ENCODE results near the gene RBL1.
"Not testable (repeated sequence)": the region's sequence is repeated elsewhere in the genome, so short reads cannot be mapped to it uniquely, and the experiment has no call there.

The RBL1 gene

GRCh38 chr20:37095599-37096414 is at the start of gene RBL1:
Gene RBL1, minus strand, starts transcription at chr20:37095997. Its CDS starts 69 bp downstream, at chr20:37095928.
- peak; percentile 84 for DNase-seq (ENCODE audit: low read depth)

GRCh38 chr20:37144856-37145404 is 49.1 kb upstream of the RBL1 start:
- no peak for DNase-seq (ENCODE audit: low read depth)

DNA sequence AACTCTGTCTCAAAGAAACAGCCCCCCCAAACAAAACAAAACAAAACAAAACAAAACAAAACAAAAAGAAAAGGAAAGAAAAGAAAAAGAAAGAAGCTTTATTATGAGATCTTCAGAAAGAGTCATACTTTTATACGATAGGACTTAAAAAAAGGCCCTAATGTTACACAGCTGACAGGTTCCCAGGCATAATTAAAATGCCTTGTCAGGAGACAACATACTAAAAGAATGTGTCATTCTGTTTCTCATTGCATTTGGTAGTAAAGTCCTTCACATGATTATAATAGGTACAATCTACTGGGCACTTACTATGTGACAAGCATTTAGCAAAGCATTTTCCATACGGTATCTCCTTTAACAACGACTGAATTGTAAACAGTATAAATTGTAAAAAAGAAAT is 46.9 kb upstream of the RBL1 start:
- no peak for DNase-seq (ENCODE audit: low read depth)

GRCh38 chr20:37137547-37137946 is 41.8 kb upstream of the RBL1 start:
- DNase-seq (ENCODE audit: low read depth), result no peak

DNA sequence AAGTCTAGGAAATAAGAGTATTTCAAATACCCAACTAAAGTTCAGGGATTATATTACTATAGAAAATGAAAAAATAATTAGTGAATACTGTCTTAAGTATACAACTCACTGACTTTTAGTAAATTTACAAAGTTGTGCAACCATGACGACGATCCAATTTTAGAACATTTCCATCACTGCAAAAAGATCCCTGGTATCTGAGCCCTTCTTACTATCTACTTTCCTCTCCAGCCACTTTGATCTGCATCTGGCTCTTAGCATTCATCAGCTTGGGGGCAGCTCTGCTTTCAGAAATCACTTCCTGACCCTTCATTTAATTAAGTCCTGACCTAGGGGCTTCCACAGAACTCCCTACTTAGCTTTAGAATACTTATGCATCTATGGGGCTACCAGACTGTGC is 38.2 kb upstream of the RBL1 start:
- DNase-seq (ENCODE audit: low read depth), result no peak

DNA sequence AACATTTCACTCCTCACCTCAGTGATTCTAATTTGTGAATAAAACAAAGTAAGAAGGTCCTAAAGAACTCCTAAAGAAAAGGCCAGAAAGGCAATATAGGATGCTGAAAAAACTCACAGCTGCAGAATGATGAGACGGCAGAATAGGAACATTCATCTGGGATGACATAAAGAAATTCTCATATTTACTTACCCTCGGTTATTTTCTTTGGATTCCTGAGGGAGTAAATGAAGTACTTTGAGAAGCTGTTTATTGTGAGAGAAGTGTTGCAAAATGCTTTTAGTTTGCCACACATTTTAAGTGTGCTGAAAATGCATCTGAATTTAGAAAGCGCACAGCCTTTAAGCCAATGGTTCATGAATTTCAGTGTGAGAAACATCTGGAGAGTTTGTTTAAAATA is 35.7 kb upstream of the RBL1 start:
- no peak for DNase-seq (ENCODE audit: low read depth)

GRCh38 chr20:37128803-37129202 is 33.0 kb upstream of the RBL1 start:
- no peak for DNase-seq (ENCODE audit: low read depth)

DNA sequence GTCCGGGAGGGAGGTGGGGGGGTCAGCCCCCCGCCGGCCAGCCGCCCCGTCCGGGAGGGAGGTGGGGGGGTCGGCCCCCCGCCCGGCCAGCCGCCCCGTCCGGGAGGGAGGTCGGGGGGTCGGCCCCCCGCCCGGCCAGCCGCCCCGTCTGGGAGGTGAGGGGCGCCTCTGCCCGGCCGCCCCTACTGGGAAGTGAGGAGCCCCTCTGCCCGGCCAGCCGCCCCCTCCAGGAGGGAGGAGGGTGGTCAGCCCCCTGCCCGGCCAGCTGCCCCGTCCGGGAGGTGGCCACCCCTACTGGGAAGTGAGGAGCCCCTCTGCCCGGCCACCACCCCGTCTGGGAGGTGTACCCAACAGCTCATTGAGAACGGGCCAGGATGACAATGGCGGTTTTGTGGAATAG is 30.5 kb upstream of the RBL1 start:
- DNase-seq (ENCODE audit: low read depth), result not testable (repeated sequence)

GRCh38 chr20:37123441-37123840 is 27.6 kb upstream of the RBL1 start:
- DNase-seq (ENCODE audit: low read depth), result no peak

DNA sequence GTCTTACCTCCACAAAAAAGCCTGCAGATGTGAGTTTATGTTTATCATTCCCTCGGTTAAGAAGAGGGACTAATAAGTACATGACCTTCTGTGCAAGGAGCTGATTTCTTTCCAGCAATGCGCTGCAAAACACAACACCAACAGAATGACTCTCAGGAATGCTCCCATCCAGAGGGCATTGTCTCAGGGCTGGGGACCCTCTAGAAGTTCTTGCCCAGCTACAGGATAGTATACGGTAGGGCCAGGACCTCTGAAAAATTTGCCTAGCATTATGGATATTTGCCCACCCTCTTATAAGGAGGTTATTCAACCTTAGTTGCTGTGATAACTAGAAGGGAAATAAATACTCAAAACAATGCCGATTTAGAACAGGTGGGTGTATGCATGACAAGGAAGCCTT is 24.7 kb upstream of the RBL1 start:
- DNase-seq (ENCODE audit: low read depth), result no peak

GRCh38 chr20:37119356-37120036 is 23.7 kb upstream of the RBL1 start:
- DNase-seq (ENCODE audit: low read depth), result no peak

DNA sequence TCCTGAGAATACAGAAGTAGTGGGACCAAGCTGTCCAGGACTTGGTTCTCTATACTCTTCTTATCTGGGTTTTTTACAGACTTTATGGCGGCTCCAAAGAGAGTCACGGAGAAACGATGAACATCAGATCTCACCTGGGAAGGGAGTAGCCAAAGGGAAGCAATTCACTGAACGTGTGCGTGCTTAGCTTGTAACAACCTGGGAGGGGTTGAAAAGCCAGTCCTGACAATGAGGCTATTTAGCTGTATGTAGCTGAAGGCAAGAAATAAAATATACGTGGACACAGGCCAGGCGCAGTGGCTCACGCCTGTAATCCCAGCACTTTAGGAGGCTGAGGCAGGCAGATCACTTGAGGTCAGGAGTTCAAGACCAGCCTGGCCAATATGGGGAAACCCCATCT is 18.2 kb upstream of the RBL1 start:
- no peak for DNase-seq (ENCODE audit: low read depth)

DNA sequence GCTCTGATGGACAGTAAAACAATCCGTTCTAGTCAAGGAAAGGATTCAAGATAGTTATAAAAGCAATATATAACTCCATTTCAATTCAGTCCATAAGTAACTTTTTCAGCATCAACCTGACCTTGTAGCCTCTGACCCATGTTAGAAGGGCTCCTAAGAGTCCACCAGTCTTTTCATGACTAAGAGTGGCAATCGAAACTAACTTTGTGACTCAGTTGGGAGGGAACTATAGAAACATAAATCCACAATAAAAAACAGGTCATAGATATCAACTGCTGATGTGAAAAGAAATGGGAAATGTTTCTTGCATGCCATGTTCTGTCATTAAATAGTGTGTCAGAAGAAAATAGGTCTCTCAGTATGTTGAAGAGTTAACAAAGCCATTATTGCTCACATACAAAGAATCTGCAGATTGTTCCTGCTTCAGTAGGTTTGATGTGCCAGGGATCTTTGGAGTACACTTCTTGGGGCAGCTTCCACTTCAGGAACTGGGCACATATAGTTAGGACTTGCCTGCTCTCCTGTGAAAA is 16.2 kb upstream of the RBL1 start:
- no peak for DNase-seq (ENCODE audit: low read depth)

DNA sequence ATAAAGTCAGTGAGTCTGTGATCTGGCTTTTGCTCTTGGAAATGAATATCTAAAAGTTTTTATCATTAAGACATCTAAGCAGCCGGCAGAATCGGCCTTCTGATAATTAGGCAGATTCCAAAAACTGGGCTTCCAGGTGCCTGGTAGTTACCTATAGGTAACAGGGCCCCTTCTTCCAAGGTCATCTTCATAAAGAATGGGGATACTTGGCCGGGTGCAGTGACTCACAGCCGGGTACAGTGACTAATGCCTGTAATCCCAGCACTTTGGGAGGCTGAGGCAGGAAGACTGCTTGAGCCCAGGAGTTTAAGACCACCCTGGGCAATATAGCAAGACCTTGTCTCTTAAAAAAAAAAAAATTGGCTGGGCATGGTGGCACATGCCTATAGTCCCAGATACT is 12.9 kb upstream of the RBL1 start:
- no peak for DNase-seq (ENCODE audit: low read depth)

- DNase-seq (ENCODE audit: low read depth), result no peak
Observed at GRCh38 chr20:37102571-37102970, 6.8 kb upstream of the RBL1 start.

GRCh38 chr20:37096415-37097041 is 731 bp upstream of the RBL1 start:
- no peak for DNase-seq (ENCODE audit: low read depth)

- DNase-seq (ENCODE audit: low read depth), result peak; percentile 5
Observed at GRCh38 chr20:37095108-37095598, 644 bp downstream of the RBL1 start.

- no peak for DNase-seq (ENCODE audit: low read depth)
Observed at GRCh38 chr20:37090407-37090806, 5.4 kb downstream of the RBL1 start.

GRCh38 chr20:37081717-37082289 is 14.0 kb downstream of the RBL1 start:
- DNase-seq (ENCODE audit: low read depth), result no peak

- DNase-seq (ENCODE audit: low read depth), result no peak
Observed at GRCh38 chr20:37077009-37077408, 18.8 kb downstream of the RBL1 start.

DNA sequence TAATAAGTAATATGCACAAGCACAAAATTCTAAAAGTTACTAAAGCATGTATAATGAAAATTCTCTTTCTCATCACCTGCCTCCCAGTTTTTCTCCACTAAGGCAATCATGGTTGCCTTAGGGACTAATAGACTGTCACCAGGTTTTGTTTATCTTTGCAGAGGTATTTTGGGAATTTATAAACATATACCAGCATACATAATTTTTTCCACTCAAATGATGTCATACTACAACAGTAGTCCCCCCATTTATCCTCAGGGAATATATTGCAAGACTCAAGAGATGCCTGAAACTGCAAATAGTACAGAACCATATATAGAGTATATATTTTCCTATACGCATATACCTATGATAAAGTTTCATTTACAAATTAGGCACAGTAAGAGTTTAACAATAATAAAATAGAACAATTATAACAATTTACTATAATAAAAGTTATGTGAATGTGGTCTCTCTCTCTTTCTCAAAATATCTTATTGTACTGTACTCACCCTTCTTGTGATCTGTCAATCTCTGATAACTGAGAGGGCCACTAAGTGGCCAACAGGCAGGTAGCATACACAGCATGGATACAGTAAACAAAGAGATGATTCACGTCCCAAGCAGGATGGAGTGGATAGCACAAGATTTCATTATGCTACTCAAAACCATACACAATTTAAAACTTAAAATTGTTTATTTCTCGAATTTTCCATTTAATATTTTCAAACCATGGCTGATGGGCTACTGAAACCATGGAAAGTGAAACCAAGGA is 19.7 kb downstream of the RBL1 start:
- DNase-seq (ENCODE audit: low read depth), result no peak

All from HS-27A (cell line).